NCI-H1092 (cell line): ENCODE measurements around the gene FEZF1.

Source experiments
- DNase-seq: peaks from one replicate; lab custom pipeline; 2025; lab: John Stamatoyannopoulos, UW

Gene FEZF1

GRCh38 chr7:122268101-122268500, 36.4 kb downstream of the FEZF1 start:
- no peak for DNase-seq

GRCh38 chr7:122262246-122262645, 42.3 kb downstream of the FEZF1 start:
- no peak for DNase-seq

- no peak for DNase-seq
Observed at GRCh38 chr7:122261442-122261841, 43.1 kb downstream of the FEZF1 start.

GRCh38 chr7:122261016-122261415, 43.5 kb downstream of the FEZF1 start:
- no peak for DNase-seq

- no peak for DNase-seq
Observed at GRCh38 chr7:122260336-122260735, 44.2 kb downstream of the FEZF1 start.

- DNase-seq, result no peak
Observed at GRCh38 chr7:122258971-122259370, 45.6 kb downstream of the FEZF1 start.

- no peak for DNase-seq
Observed at GRCh38 chr7:122257056-122257455, 47.5 kb downstream of the FEZF1 start.

- no peak for DNase-seq
Observed at GRCh38 chr7:122256046-122256445, 48.5 kb downstream of the FEZF1 start.

- no peak for DNase-seq
Observed at GRCh38 chr7:122255454-122255853, 49.1 kb downstream of the FEZF1 start.
